Measurements from ENCODE around the gene DOHH.
"Not testable (repeated sequence)": the region's sequence is repeated elsewhere in the genome, so short reads cannot be mapped to it uniquely, and the experiment has no call there.

Gene DOHH

DNA sequence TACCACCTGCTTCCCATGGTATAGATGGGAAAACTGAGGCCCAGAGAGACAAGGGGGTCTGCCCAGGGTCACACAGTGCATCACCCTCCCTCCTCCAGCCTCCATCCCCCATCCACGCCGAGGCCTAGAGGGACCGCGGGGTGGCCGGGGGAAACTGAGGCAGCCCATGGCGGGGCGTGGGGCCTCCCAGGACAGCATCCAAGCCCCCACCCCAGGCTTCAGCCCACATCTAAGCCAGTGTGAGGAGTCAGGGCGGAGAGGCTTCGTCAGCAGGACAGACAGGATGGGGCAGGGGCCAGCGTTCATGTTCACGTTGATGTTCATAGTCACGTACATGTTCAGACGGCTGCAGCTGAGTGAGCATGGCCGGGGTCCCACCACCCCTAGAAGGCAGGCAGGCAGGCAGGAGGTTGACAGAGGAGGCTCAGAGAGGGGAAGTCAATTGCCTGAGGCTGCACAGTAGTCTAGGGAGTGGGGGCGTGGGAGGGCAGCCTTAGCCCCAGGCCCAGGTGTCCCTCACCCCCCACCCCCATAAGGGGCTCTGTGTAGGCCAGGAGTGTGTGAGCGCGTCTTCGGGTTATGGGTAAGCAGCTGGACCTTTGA lies 43.4 kb downstream of the DOHH start:
- no peak for DNase-seq

- DNase-seq, result no peak
Measured at GRCh38 chr19:3455960-3456601, 44.4 kb downstream of the DOHH start.

DNA sequence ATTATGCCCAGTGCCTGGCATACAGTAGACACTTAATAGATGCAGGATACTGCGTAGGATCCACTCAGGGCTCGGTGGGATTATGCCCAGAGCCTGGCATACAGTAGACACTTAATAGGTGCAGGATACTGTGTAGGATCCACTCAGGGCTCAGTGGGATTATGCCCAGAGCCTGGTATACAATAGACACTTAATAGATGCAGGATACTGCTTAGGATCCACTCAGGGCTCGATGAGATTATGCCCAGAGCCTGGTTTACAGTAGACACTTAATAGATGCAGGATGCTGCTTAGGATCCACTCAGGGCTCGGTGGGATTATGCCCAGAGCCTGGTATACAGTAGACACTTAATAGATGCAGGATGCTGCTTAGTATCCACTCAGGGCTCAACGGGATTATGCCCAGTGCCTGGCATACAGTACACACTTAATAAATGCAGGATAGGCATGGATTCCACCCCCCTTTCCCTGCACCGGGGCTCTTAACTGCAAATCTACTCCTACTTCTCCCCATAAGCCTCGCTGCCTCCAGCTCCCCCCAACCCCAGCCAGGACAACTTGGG lies 45.0 kb downstream of the DOHH start:
- no peak for DNase-seq

DNA sequence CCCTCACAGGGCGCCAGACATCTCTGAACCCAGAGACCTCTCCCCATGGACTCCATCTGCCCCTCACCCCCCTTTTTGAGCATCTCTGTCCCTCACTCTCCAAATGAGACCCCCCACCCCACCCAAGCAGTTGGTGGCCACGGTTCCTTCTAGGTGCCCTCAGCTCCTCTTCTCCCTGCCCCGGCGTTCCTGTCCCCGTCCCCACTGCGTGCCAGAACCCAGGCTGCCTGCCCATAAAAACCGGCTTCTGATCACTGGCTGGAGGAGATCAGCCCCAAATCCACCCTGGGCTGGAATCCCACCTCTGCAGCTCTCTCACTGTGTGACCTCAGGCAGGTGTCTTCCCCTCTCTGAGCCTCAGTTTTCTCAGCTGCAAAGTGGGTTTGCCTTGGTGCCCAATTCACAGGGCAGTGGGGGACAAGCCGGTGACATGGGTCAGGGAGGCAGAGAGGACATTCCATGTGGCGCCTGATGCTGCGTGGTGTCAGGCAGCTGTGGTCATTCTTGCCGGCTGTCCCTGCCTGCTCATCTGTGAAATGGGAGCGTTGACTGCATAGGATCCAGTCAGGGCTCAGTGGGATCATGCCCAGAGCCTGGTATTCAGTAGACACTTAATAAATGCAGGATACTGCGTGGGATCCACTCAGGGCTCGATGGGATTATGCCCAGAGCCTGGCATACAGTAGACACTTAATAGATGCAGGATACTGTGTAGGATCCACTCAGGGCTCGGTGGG lies 45.6 kb downstream of the DOHH start:
- peak; percentile 32 for DNase-seq

- peak; percentile 52 for DNase-seq
Measured at GRCh38 chr19:3453840-3454239, 46.6 kb downstream of the DOHH start.

DNA sequence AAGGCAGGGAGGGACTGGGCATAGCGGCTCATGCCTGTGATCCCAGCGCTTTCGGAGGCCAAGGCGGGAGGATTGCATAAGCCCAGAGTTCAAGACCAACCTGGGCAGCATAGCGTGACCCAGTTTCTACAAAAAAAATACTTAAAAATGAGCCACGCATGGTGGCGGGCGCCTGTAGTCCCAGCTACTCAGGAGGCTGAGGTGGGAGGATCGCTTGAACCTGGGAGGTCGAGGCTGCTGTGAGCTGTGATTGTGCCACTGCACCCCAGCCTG lies 47.6 kb downstream of the DOHH start:
- peak; percentile 37 for DNase-seq

DNA sequence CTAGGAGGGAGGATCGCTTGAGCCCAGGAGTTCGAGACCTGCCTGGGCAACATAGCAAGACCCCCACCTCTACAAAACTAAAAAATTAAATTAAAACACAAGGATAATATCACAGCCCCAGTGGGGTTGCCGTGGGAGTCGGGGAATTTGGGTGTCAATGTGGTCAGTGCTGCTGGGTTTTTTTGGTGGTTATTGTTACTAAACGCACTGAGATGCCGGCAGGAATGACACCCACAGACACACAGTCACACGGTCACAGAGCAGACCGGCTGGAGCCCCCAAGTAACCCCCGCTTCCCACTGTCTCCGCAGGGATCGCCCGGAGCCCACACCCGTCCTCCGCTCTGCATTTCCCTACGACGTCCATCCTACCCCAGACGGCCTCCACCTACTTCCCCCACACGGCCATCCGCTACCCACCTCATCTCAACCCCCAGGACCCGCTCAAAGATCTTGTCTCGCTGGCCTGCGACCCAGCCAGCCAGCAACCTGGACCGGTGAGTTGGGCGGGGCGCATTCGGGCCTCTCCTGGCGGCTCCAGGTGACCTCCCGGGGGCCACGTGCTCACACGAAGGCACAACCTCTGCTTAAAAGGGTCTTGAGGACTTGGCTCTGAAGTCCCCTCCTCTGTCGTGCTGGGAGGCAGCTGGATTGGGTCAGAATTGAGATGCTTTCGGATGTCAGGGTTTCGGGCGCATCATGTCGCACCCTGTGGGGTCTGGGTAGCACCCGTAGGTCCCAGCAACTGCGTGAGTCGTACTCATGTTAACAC lies 48.1 kb downstream of the DOHH start:
- no peak for DNase-seq

- peak; percentile 65 for DNase-seq
Measured at GRCh38 chr19:3451451-3451866, 49.0 kb downstream of the DOHH start.

- peak; percentile 95 for DNase-seq
Measured at GRCh38 chr19:3450796-3451411, 49.6 kb downstream of the DOHH start.

DNA sequence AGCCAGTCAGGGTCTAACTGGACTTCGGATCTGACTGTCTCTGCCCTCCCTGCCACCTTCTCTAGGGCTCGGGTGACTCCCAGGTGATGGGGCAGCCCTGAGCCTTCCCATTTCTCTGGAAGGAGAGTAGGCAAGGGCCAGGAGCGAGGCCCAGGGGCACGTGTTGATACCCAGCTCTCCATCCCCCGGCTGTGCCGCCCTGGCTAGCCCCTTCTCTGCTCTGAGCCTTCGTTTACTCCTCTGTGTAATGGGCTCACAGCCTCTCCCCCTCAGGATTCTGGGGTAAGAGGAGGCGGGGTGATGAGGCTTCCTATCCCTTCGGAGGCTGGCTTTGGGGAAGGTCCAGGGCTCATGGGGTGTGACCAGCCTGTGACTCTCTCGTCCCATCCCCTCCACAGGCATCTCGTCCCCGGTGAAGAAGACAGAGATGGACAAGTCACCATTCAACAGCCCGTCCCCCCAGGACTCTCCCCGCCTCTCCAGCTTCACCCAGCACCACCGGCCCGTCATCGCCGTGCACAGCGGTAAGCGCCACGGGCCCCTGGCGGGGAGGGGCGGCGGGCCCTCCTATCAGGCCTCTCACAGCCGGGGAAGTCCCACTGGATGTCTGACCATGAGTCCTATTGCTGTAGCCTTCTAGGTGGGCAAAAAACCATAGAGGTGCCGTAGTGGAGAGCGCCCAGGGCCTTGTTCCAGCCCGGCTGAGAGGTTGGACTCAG lies 51.7 kb downstream of the DOHH start:
- peak; percentile 51 for DNase-seq

DNA sequence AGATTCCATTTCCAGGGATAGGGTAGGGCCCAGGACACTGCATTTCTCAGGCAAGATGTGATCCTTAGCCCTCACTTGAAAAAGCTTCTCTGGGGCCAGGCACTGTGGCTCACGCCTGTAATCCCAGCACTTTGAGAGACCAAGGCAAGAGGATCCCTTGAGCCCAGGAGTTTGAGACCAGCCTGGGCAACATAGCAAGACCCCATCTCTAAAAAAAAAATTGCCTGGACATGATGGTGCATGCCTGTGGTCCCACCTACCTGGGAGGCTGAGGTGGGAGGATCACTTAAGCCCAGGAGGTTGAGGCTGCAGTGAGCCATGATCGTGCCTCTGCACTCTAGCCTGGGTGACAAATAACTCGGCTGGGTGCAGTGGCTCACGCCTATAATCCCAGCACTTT lies 53.8 kb downstream of the DOHH start:
- DNase-seq, result not testable (repeated sequence)

- DNase-seq, result no peak
Measured at GRCh38 chr19:3444695-3445234, 55.7 kb downstream of the DOHH start.

DNA sequence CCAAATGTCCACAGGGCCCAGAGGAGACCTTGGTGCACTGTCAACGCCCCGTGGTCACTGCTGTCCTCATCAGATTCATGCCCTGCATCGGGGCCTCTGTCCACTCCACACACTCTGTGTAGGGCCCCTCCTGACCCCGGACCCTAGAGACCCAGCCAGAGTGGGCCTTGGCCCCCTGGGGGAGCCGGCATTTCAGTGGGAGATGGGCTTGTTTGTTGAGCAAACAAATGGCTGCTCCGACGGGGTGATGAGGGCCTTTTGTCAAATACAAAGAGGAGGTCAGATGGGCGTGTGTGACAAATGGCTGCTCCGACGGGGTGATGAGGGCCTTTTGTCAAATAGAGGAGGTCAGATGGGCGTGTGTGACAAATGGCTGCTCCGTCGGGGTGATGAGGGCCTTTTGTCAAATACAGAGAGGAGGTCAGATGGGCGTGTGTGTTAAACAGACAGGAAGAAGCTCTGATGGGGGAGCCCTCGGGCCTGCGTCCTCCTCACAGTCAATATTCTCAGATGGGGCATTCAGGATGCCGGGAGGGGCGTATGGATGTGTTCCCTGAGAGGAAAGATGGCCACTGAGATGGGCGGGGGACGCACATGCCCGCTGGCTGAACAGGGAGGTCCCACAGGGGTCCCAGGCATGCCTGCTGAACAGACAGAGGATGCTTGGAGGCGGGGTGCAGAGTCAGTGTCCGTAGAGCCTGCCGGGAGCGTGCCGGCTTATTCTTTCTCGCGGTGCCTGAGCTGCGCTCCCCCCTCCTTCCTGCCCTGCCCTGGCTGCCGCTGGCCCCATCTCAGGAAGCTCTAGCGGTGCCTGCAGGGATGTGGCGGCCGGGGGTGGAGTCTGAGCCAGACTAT lies 56.4 kb downstream of the DOHH start:
- DNase-seq, result peak; percentile 82

- DNase-seq, result peak; percentile 37
Measured at GRCh38 chr19:3442487-3443071, 57.9 kb downstream of the DOHH start.

DNA sequence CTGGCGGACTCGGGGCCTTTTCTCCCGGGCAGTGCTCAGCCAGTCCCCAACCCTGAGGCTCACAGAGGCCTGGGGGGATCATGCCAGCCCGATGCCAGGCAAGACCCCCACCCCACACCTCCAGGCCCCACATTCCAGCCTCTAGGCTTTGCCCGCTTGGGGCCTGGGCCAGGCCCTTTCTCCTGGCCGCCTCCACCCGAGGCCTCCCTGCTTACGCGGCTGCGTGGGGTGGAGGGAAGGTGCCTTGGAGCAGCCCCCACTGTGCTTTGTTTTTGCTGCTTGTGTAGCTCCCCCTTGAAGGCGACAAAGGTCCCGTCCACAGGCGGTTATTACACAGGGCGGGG lies 58.5 kb downstream of the DOHH start:
- DNase-seq, result no peak

DNA sequence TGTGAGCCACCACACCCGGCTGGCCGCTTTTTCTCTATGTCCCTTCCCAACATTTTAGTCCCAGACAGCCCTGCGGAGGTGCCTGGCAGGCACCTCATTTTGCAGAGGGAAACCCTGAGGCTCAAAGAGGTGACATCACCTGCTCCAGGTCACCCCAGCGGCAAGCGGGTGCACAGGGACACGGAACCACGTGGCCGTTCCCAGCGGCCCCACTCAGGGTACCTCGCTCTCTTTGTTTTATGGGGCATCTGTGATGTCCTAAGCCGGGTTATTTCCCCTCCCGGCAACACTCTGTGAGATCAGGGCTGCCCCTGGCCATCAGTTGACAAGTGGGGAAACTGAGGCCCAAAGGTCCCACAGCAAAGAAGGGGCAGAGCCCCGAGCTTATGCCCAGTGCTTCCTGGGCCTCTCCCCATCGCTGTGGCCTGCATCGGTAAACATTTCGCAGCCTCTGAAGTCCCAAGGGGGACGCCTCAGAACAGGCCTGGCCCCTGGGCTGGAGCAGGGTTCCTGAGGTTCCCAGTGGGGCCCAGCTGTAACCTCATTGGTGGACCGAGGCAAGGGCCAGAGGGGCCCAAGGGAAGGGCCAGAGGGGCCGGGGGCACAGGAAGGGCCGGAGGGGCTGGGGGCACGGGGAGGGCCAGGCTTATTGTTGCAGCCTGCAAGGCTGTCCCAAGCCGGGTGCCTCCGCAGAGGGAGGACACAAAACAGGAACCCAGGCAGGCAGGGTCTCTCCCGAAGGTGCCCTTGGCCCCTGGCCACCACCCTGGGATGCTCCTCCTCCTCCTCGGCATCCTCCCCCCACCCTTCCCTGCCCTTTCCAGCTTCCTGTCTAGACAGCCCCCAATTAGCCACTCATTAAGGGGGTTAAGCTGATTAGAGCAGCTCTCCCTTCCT lies 59.1 kb downstream of the DOHH start:
- DNase-seq, result peak; percentile 68
